Measurements from ENCODE around the gene PDE8B. TPM values are rescaled to one million over a fixed set of nuclear protein-coding genes. Genes with fewer than 3 reads are reported as not detected.

Gene PDE8B
- total and polyA plus RNA-seq, 4 donors = 0.19 to 0.82 (median 0.49) TPM

DNA sequence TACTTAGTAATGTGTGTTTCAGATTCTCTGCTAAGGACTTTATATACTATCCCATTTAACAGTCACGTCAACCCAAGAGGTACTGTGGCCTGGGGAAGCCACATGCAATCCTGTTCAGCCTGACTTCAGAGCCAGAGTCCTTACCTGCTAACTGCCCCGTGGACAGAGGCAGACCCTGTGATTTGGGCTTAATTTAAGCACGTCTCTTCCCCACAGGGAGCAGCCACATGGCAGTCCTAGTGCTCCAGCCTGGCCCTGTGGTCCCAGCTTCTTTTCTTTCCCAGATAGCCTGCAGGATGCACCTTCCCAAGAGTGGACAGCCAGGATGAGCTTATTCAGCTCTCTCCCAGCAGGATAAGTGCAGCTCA, 71.5 kb downstream of the PDE8B start:
- no peaks in the 10 kb centered on the region for H3K9me3 ChIP-seq (ENCODE audit: control insufficient read depth in 4 of 4, low read length in 3 of 4)
- no peak overlapping the region for H3K4me3 ChIP-seq (ENCODE audit: low read depth in 1 of 3, low read length in 3 of 3)
- no peak overlapping the region for H3K9ac ChIP-seq (ENCODE audit: low read depth in 1 of 2, low read length in 2 of 2)
- no peaks in the 10 kb centered on the region for H3K36me3 ChIP-seq (ENCODE audit: control insufficient read depth in 4 of 4, insufficient read depth in 3 of 4, low read depth in 1 of 4, low read length in 3 of 4)
- peaks cover 0 to 15% (median 13%) of the 10 kb centered on the region in 4 donors for H3K4me1 ChIP-seq (ENCODE audit: control insufficient read depth in 4 of 4, insufficient read depth in 4 of 4, low read length in 3 of 4)
- H3K27ac ChIP-seq (ENCODE audit: low read depth in 1 of 2, low read length in 2 of 2) = no peak overlapping the region
- H3K27me3 ChIP-seq (ENCODE audit: control insufficient read depth in 4 of 4, insufficient read depth in 4 of 4, low read length in 3 of 4) = no peaks in the 10 kb centered on the region
- TF ChIP-seq MAX (IDR thresholded peaks at IDR 0.05) (no peak), JUND (IDR thresholded peaks at IDR 0.05) (no peak), FOXA2 (IDR thresholded peaks at IDR 0.05) (no peak), GABPA (IDR thresholded peaks at IDR 0.05 in 1 of 2, conservative IDR thresholded peaks at IDR 0.05 in 1 of 2) (no peak), FOXA1 (IDR thresholded peaks at IDR 0.05) (no peak)
- DNase-seq (ENCODE audit: low spot score) = no peak
- 65% methylated on average over 3 of the region's 3 CpGs for WGBS

DNA sequence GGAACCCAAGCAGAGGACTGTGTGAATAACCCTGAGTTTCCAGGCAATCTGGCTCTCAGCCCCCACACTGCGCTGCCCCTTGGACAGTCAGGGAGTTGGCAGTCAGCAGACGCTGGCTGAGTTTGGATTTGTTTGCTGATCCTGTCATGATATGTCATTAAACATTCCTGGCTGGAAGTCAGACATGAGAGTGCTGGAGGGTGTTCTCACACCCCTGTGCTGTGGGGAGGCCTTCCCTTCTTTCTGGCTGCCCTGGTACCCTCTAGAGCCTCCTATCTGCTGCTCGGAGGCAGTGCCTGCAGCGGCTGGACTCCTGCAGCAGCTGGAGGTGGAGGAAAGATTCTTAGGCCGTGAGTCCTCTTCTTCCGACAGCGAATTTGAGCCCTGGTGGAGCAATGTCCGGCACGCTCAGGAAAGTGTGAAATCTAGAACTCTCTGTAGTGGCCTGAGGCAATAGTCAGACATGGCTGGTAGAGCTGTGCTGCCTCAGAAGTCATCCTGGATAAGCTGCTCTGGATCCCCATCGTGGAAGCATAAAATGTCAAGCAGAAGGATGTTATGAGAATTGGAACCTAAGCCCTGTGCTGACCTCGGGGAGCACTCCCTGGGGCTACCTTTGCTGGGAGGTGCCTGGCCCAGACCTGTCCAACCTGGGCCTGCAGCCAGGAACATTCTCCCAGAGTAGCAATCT, 72.0 kb downstream of the PDE8B start:
- Histone ChIP-seq H3K9me3 (ENCODE audit: control insufficient read depth in 4 of 4, low read length in 3 of 4) (no peaks in the 10 kb centered on the region), H3K27ac (ENCODE audit: low read depth in 1 of 2, low read length in 2 of 2) (peak overlapping the region in 1 of 2 donors; percentile 36), H3K36me3 (ENCODE audit: control insufficient read depth in 4 of 4, insufficient read depth in 3 of 4, low read depth in 1 of 4, low read length in 3 of 4) (no peaks in the 10 kb centered on the region), H3K4me3 (ENCODE audit: low read depth in 1 of 3, low read length in 3 of 3) (no peak overlapping the region), H3K27me3 (ENCODE audit: control insufficient read depth in 4 of 4, insufficient read depth in 4 of 4, low read length in 3 of 4) (no peaks in the 10 kb centered on the region), H3K4me1 (ENCODE audit: control insufficient read depth in 4 of 4, insufficient read depth in 4 of 4, low read length in 3 of 4) (peaks cover 0 to 15% (median 13%) of the 10 kb centered on the region in 4 donors), H3K9ac (ENCODE audit: low read depth in 1 of 2, low read length in 2 of 2) (no peak overlapping the region)
- 41% methylated on average over 11 of the region's 11 CpGs for WGBS
- TF ChIP-seq SP1 (IDR thresholded peaks at IDR 0.05) (peak; percentile 13), HNF4G (IDR thresholded peaks at IDR 0.05) (no peak), RAD21 (IDR thresholded peaks at IDR 0.05) (peak in 1 of 2 donors; percentile 36), RXRA (IDR thresholded peaks at IDR 0.05) (peak in 1 of 2 donors; percentile 72), EGR1 (IDR thresholded peaks at IDR 0.05; ENCODE audit: low read depth in 2 of 2) (peak in 1 of 2 donors; percentile 33), GABPA (IDR thresholded peaks at IDR 0.05 in 1 of 2, conservative IDR thresholded peaks at IDR 0.05 in 1 of 2) (no peak), NR2F2 (IDR thresholded peaks at IDR 0.05) (no peak), TAF1 (conservative IDR thresholded peaks at IDR 0.05) (no peak), ZBTB33 (IDR thresholded peaks at IDR 0.05) (no peak), YY1 (IDR thresholded peaks at IDR 0.05) (peak; percentile 28), ATF3 (IDR thresholded peaks at IDR 0.05) (no peak), JUND (IDR thresholded peaks at IDR 0.05) (no peak), CTCF (IDR thresholded peaks at IDR 0.05; ENCODE audit: low read depth, low read length, missing input control) (no peak), MAX (IDR thresholded peaks at IDR 0.05) (peak; percentile 61), FOXA1 (IDR thresholded peaks at IDR 0.05) (no peak), HNF4A (conservative IDR thresholded peaks at IDR 0.05) (peak; percentile 29 to 68), FOXA2 (IDR thresholded peaks at IDR 0.05) (no peak)
- TF ChIP-seq, protein P1, sequence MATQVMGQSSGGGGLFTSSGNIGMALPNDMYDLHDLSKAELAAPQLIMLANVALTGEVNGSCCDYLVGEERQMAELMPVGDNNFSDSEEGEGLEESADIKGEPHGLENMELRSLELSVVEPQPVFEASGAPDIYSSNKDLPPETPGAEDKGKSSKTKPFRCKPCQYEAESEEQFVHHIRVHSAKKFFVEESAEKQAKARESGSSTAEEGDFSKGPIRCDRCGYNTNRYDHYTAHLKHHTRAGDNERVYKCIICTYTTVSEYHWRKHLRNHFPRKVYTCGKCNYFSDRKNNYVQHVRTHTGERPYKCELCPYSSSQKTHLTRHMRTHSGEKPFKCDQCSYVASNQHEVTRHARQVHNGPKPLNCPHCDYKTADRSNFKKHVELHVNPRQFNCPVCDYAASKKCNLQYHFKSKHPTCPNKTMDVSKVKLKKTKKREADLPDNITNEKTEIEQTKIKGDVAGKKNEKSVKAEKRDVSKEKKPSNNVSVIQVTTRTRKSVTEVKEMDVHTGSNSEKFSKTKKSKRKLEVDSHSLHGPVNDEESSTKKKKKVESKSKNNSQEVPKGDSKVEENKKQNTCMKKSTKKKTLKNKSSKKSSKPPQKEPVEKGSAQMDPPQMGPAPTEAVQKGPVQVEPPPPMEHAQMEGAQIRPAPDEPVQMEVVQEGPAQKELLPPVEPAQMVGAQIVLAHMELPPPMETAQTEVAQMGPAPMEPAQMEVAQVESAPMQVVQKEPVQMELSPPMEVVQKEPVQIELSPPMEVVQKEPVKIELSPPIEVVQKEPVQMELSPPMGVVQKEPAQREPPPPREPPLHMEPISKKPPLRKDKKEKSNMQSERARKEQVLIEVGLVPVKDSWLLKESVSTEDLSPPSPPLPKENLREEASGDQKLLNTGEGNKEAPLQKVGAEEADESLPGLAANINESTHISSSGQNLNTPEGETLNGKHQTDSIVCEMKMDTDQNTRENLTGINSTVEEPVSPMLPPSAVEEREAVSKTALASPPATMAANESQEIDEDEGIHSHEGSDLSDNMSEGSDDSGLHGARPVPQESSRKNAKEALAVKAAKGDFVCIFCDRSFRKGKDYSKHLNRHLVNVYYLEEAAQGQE (IDR thresholded peaks at IDR 0.05) = peak; percentile 39
- DNase-seq (ENCODE audit: low spot score) = no peak
